ENCODE results near the gene KCNQ1.

KCNQ1 gene

DNA sequence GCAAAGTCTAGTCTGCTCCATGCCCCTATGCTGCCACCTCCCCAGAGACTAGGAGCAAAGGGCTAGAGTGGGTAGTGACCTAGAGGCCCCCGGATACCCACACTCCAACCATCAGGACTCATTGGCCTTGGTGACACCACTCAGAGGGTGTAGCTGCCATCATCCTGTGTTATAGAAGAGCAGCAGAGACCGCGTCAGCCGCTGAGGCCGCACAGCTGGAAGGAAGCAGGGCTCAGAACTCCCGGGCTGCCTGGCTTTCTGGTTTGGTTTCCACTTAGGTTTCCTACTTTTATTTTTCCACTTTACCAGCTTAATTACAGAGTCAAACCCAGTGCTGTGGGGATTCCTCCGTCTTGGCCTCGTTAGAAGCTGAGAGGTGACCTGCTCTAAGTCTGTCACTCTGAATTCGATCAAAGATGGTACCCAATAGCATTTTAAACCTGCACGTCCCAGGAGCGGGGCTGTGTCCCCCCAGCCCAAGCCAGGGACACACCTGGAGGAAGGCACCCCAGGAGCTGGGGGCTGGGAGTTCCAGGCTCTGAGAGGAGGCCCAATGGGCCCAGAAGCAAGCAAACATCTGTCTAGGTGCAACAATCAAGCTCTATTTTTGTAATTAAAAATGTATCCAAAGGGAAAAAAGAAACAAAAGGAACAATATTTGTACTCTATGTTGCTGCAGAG lies 442.8 kb downstream of the KCNQ1 start:
- no peak overlapping the region for H3K4me3 ChIP-seq (ENCODE audit: low read depth, low read length)
- TF ChIP-seq, protein P1, sequence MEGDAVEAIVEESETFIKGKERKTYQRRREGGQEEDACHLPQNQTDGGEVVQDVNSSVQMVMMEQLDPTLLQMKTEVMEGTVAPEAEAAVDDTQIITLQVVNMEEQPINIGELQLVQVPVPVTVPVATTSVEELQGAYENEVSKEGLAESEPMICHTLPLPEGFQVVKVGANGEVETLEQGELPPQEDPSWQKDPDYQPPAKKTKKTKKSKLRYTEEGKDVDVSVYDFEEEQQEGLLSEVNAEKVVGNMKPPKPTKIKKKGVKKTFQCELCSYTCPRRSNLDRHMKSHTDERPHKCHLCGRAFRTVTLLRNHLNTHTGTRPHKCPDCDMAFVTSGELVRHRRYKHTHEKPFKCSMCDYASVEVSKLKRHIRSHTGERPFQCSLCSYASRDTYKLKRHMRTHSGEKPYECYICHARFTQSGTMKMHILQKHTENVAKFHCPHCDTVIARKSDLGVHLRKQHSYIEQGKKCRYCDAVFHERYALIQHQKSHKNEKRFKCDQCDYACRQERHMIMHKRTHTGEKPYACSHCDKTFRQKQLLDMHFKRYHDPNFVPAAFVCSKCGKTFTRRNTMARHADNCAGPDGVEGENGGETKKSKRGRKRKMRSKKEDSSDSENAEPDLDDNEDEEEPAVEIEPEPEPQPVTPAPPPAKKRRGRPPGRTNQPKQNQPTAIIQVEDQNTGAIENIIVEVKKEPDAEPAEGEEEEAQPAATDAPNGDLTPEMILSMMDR (IDR thresholded peaks at IDR 0.05; ENCODE audit: low read depth, low read length), result no peak

DNA sequence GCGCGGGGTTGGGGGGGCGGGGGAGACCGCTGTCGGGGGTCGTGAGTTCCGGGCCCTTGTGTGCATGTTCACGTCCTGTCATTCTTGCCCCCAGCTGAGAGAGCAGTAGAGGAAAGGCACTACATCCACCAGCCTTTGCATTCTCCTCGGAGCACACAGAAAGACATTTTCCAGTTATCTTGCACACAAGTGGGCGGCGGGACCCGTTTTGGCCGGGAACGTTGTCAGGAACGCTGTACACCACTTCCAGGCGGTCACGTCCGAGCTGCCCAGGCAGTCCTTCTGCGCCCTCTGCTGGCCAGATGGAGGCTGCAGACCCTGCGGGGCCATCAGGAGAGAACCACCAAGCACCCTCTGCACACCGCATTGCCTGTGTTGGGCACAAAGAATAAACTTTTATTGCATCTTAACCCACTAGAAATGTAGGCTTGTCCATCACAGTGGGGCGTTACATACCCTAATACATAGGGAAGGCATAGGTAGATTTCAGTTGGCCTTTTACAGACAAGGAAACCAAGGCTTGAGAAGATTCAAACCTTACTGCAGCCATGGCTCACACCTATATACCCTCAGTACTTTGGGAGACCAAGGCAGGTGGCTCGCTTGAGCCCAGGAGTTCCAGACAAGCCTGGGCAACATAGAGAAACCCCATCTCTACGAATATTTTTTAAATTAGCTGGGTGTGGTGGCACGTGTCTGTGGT lies 443.6 kb downstream of the KCNQ1 start:
- TF ChIP-seq, protein P1 (IDR thresholded peaks at IDR 0.05; ENCODE audit: low read depth, low read length), result peak; percentile 93
- no peak overlapping the region for H3K4me3 ChIP-seq (ENCODE audit: low read depth, low read length)

DNA sequence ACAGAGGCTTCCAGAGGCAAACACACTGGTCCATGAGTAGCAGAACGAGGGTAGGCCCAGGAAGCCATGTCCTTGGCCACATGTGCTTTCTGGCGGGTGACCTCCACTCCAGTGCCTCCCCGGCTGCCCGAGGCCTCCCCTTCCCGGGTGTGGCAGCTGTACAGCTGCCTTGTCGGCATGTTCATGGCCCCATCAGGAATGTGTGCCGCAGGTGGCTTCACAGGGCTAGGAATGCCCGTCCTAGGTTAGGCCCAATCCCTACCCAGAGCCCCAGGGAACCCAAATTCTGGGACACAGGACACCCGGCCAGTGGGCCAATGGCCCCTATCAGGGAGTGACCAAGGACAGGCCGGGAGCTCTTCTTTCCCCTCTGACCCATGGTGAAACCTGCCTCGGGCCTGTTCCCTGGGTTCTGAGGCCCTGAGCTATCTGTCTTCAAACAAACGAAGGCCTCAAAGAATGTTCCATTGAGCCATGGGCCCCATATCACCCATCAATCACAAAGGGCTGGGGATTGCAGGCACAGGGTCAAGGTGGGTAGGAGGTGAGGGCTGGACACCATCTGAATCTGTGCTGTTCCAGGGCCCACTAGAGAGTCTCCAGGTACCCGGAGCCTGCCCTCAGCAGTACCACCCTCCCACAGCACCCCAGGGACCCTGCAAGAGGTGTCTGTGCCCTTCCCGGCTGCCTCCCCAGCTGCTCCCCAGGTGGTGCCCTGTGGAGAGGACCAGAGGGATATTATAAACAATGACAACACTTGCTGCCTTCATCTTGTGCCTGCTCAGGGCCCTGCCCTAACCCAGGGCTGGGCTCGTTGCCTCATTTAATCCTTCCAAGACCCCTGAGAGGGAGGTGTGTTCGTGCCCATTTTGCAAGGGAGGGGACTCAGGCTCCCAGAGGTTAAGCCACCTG lies 444.8 kb downstream of the KCNQ1 start:
- H3K4me3 ChIP-seq (ENCODE audit: low read depth, low read length), result no peak overlapping the region
- TF ChIP-seq, protein P1 (IDR thresholded peaks at IDR 0.05; ENCODE audit: low read depth, low read length), result no peak

DNA sequence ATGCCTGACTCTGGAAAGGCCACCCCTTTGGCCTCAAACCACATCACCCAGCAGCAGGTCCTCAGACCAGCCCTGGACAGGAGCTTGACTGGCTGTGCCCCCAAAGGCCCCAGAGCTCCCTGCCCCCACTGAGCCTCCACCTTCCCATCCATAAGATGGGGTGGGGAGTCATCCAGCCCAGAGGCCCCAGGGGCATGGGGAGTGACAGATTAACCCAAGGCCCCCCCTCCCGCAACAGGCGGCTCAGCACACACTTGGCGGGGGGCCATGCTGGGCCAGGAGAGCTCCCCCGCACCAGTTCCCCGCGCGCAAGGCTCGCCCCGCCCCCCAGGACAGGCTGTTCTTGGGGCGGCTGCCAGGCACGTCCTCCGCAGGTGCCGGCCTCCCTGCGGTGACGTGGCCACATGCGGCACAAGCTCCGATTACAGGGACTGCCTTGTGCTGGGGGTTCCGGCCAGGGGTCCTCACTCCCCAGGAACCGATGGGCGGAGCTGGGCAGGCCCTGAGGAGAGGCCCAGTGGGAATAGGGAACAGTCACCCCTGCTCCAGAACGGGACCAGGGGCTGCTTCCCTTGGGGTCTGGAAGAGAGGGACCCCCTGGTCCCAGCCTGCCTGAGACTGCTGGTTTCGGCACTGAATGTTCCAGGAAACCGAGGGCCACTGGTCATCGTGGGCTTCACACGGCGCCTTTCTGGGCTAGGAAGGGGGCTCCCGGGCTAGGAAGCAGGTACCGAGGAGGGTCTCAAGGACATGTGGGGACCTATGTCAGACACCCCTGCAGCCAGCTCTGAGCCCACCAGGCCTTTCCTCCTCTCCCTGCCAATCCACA lies 445.9 kb downstream of the KCNQ1 start:
- H3K4me3 ChIP-seq (ENCODE audit: low read depth, low read length), result no peak overlapping the region
- TF ChIP-seq, protein P1 (IDR thresholded peaks at IDR 0.05; ENCODE audit: low read depth, low read length), result no peak

DNA sequence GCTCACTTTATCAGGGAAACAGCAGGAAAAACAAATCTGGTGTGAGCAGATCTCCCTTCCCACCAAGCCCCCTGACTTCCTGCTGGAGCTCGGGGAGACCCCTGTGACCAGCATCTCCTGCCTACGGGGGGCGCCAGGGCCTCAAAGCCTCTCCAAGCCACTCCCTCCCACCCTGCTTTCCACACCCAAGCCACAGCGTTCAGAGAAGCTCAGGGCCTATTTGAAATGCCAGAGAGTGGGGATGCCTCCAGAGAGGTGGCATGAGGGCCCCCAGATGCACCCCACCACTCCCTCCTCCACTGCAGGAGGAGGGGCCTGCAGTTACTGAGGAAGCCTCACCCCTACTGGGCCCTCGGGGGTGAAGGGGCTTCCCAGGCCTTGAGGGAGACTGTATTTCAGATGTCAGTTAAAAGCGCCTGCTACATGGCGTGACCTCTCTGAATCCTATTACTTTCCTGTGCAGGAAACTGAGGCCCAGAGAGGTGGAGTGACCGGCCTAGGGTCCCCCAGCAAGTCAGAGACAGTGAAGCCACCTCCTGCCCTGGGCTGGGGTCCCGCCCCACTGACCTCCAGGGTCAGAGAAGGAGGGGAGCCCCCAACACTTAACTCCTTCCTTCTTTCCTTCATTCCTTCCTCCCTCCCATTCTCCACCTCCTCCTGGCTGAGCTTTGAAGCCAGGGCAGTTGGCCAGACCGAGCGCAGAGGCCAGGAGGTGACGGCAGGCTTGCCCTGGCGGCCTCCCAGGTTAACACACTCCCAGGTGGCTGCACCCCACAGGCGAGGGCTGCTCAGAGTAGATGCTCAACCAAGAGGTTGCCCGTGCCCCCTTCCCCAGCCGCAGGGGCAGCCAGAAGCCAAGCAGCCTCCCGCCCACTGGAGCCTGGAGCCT lies 446.8 kb downstream of the KCNQ1 start:
- TF ChIP-seq, protein P1 (IDR thresholded peaks at IDR 0.05; ENCODE audit: low read depth, low read length), result no peak
- H3K4me3 ChIP-seq (ENCODE audit: low read depth, low read length), result peak overlapping the region; percentile 60
